NCI-H2196 treated with DMSO at 0.1 percent for 48 hours (cell line): Measurements from ENCODE around the gene RPAP2.

Source experiments
- DNase-seq: peaks from one replicate; lab custom pipeline; 2025; ENCODE audit not compliant: unreplicated experiment; lab: John Stamatoyannopoulos, UW

Gene RPAP2

DNA sequence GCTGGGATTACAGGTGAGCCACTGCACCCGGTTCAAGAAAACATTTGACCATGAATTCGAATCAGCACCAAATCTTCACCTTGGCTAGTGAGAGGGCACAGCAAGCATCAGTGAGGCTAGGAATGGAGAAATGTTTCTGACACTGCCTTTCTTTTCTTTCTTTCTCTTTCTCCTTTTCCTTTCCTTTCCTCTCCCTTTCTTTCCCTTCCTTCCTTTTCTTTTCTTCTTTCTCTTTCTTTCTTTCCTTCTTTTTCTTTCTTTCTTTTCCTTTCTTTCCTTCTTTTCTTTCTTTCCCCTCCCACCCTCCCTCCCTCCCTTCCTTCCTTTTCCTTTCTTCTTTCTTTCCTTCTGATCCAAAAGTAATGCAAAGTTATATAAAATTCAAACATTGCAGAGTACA is 147.0 kb downstream of the RPAP2 start:
- no peak for DNase-seq

GRCh38 chr1:92446546-92446945 is 147.7 kb downstream of the RPAP2 start:
- no peak for DNase-seq

GRCh38 chr1:92447033-92447681 is 148.3 kb downstream of the RPAP2 start:
- DNase-seq: no peak

DNA sequence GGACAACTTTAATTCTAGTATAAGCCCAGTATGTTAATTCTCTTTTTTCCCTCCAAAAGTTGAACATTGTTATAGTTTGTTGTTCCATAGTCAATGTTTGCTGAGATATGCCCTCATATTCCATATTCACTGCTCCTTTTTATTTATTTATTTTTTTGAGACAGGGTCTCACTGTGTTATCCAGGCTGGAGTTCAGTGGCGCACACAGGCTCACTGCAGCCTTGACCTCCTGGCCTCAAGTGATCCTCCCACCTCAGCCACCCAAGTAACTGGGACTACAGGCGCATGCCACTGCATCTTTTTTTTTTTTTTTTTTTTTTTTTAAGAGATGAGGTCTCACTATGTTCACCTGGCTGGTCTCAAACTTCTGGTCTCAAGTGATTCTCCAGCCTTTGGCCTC is 149.1 kb downstream of the RPAP2 start:
- no peak for DNase-seq
